ENCODE results near the gene ARSD. TPM values are rescaled to one million over a fixed set of nuclear protein-coding genes. Genes with fewer than 3 reads are reported as not detected.

ARSD gene
- total and polyA plus RNA-seq, 2 of the 8 experiments (the other 6 are each of a cell fraction or from before 2014, with no cell fraction given): 1.8 to 3.2 TPM

- WGBS, 2 experiments (ENCODE audit: extremely low coverage in 1 of 2, insufficient coverage in 1 of 2, insufficient read length in 1 of 2, insufficient replicate concordance in 2 of 2, low coverage in 1 of 2, low lambda C conversion rate in 2 of 2, missing lambda C conversion rate in 1 of 2): 91% methylated on average over 9 of the region's 11 CpGs; no CpG with 5 or more reads in 1 of the 2 experiments
- H2BK12ac ChIP-seq (ENCODE audit: low read depth, low read length): no peak overlapping the region
- H2AK5ac ChIP-seq (ENCODE audit: low read depth, low read length): no peak overlapping the region
- H4K91ac ChIP-seq (replicated peaks; ENCODE audit: insufficient read length, low read length): no peak overlapping the region
- ChIA-PET CTCF (ENCODE audit: partially characterized antibody) (interaction anchor here (0.6 to 0.9 kb wide), 3 partner anchors 14 to 191 kb away, joined by 3 read pairs; no protein-coding TSS in a partner anchor), POLR2A (ENCODE audit: partially characterized antibody) (interaction anchor here (1.4 kb wide), 1 partner anchor 11 kb away, joined by 4 read pairs; no protein-coding TSS in a partner anchor)
- H3K4me2 ChIP-seq (ENCODE audit: insufficient read depth in 1 of 2, low read depth in 2 of 2, low read length in 2 of 2): no peak overlapping the region
- no peak overlapping the region for H3K18ac ChIP-seq (ENCODE audit: extremely low read depth, low read length)
- no peak overlapping the region for H2BK20ac ChIP-seq (ENCODE audit: low read length)
- DNase-seq (ENCODE audit: low read depth in 1 of 2, low spot score in 2 of 2) (no peak), FAIRE-seq (no peak)
- H3K4ac ChIP-seq (replicated peaks; ENCODE audit: insufficient read length, low read depth, low read length): no peak overlapping the region
- no peak overlapping the region for H4K5ac ChIP-seq (ENCODE audit: insufficient read length, low read depth, low read length)
- H2BK5ac ChIP-seq (ENCODE audit: low read depth, low read length): no peak overlapping the region
- H3K27ac ChIP-seq (ENCODE audit: low read depth, low read length): no peak overlapping the region
- no peaks in the 10 kb centered on the region for H3K9me3 ChIP-seq (ENCODE audit: insufficient read depth in 2 of 2, low read depth in 1 of 2, low read length in 1 of 2)
- H2BK15ac ChIP-seq (ENCODE audit: low read length): no peak overlapping the region
- H2AFZ ChIP-seq (ENCODE audit: low read length): no peak overlapping the region
- no peaks in the 10 kb centered on the region for H3K23me2 ChIP-seq (ENCODE audit: low read depth, low read length)
- no peaks in the 10 kb centered on the region for H3K27me3 ChIP-seq (replicated peaks in 1 of 4; ENCODE audit: control insufficient read depth in 3 of 4, extremely low read depth in 1 of 4, insufficient read depth in 3 of 4, low read length in 3 of 4)
- no peaks in the 10 kb centered on the region for H3K79me1 ChIP-seq (ENCODE audit: low read depth, low read length)
- H3K14ac ChIP-seq (ENCODE audit: insufficient read length): no peak overlapping the region
- H3K4me1 ChIP-seq (replicated peaks in 1 of 4; ENCODE audit: control insufficient read depth in 3 of 4, insufficient read depth in 4 of 4, low read length in 3 of 4): peaks cover 0 to 4% (median 2%) of the 10 kb centered on the region in 4 experiments; a peak in 3 of 7 replicates
- no peak overlapping the region for H3K4me3 ChIP-seq (ENCODE audit: extremely low read depth in 1 of 4, insufficient read depth in 2 of 4, low read depth in 3 of 4, low read length in 4 of 4)
- H4K8ac ChIP-seq (ENCODE audit: extremely low read depth, insufficient read depth, low read length): no peak overlapping the region
- H4K20me1 ChIP-seq (replicated peaks in 1 of 2; ENCODE audit: control insufficient read depth in 1 of 2, insufficient read depth in 2 of 2, low read length in 2 of 2): no peaks in the 10 kb centered on the region
- H3K36me3 ChIP-seq (ENCODE audit: control insufficient read depth in 2 of 4, insufficient read depth in 4 of 4, low read length in 3 of 4): no peaks in the 10 kb centered on the region
- no peak overlapping the region for H2BK120ac ChIP-seq (replicated peaks; ENCODE audit: low read depth, low read length)
- no peak overlapping the region for H3K9ac ChIP-seq (replicated peaks in 1 of 4; ENCODE audit: extremely low read depth in 1 of 4, low read depth in 3 of 4, low read length in 3 of 4)
- no peak overlapping the region for H3K23ac ChIP-seq (ENCODE audit: insufficient read length)
- no peaks in the 10 kb centered on the region for H3K79me2 ChIP-seq (ENCODE audit: control insufficient read depth in 1 of 2, insufficient read depth in 2 of 2, low read length in 2 of 2)
- H3K56ac ChIP-seq (replicated peaks; ENCODE audit: insufficient read length, low read depth, low read length): no peak overlapping the region
- no peak for TF ChIP-seq SRF (IDR thresholded peaks at IDR 0.05; ENCODE audit: low read depth, low read length)
- no peak for TF ChIP-seq EGR1 (IDR thresholded peaks at IDR 0.05; ENCODE audit: borderline replicate concordance, low read depth, low read length)
- no peak for TF ChIP-seq RAD21 (IDR thresholded peaks at IDR 0.05 in 1 of 2, conservative IDR thresholded peaks at IDR 0.05 in 1 of 2; ENCODE audit: low read depth in 2 of 2, low read length in 2 of 2)
- no peak for TF ChIP-seq POLR2AphosphoS5 (IDR thresholded peaks at IDR 0.05; ENCODE audit: low read depth, low read length)
- no peak for TF ChIP-seq CEBPB (IDR thresholded peaks at IDR 0.05; ENCODE audit: low read depth, low read length)
- no peak for TF ChIP-seq KDM1A (IDR thresholded peaks at IDR 0.05; ENCODE audit: borderline replicate concordance, low read length)
- no peak for TF ChIP-seq SAP30 (IDR thresholded peaks at IDR 0.05; ENCODE audit: insufficient read depth, insufficient replicate concordance, low read length)
- no peak for TF ChIP-seq GTF2F1 (IDR thresholded peaks at IDR 0.05; ENCODE audit: borderline replicate concordance, low read depth, low read length)
- no peak for TF ChIP-seq RBBP5 (IDR thresholded peaks at IDR 0.05; ENCODE audit: borderline replicate concordance, low read depth, low read length)
- TF ChIP-seq ASH2L (IDR thresholded peaks at IDR 0.05; ENCODE audit: low read length): no peak
- TF ChIP-seq SIX5 (IDR thresholded peaks at IDR 0.05; ENCODE audit: low read depth, low read length): no peak
- no peak for TF ChIP-seq POLR2A (IDR thresholded peaks at IDR 0.05; ENCODE audit: control extremely low read depth in 1 of 2, low read depth in 2 of 2, low read length in 2 of 2)
- no peak for TF ChIP-seq CHD1 (IDR thresholded peaks at IDR 0.05; ENCODE audit: low read depth, low read length)
- TF ChIP-seq MAFK (IDR thresholded peaks at IDR 0.05; ENCODE audit: low read depth, low read length): no peak
- TF ChIP-seq SP1 (IDR thresholded peaks at IDR 0.05; ENCODE audit: low read depth, low read length): no peak
Measured at GRCh38 chrX:2889045-2889605, 40.0 kb downstream of the ARSD start.
